22Rv1 (cell line): ENCODE results near the gene ITGA4.

ENCODE experiments used
- H3K27ac ChIP-seq: fragments of 450-650 bp; 2 replicates; pipeline ENCODE4 v1.5.1; 2017
- ZFX ChIP-seq: fragments of 450-650 bp; IDR thresholded peaks from 2 replicates; pipeline ENCODE4 v1.6.1; 2017; ENCODE audit warnings: antibody characterized with exemption, borderline replicate concordance
- TF ChIP-seq, protein P1 (sequence below): fragments of 450-650 bp; IDR thresholded peaks from 2 replicates; pipeline ENCODE4 v1.5.1; 2017; ENCODE audit warnings: mild to moderate bottlenecking

The ITGA4 gene

DNA sequence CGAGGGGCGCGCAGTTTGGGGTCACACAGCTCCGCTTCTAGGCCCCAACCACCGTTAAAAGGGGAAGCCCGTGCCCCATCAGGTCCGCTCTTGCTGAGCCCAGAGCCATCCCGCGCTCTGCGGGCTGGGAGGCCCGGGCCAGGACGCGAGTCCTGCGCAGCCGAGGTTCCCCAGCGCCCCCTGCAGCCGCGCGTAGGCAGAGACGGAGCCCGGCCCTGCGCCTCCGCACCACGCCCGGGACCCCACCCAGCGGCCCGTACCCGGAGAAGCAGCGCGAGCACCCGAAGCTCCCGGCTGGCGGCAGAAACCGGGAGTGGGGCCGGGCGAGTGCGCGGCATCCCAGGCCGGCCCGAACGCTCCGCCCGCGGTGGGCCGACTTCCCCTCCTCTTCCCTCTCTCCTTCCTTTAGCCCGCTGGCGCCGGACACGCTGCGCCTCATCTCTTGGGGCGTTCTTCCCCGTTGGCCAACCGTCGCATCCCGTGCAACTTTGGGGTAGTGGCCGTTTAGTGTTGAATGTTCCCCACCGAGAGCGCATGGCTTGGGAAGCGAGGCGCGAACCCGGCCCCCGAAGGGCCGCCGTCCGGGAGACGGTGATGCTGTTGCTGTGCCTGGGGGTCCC lies at the start of gene ITGA4:
ITGA4 (plus strand) TSS at position 266 of the 620 bp plus-strand sequence; CDS start at position 535, 269 bp downstream.
- no peak within 1 kb of the TSS for H3K27ac ChIP-seq
- no peak for TF ChIP-seq ZFX
- TF ChIP-seq, protein P1, sequence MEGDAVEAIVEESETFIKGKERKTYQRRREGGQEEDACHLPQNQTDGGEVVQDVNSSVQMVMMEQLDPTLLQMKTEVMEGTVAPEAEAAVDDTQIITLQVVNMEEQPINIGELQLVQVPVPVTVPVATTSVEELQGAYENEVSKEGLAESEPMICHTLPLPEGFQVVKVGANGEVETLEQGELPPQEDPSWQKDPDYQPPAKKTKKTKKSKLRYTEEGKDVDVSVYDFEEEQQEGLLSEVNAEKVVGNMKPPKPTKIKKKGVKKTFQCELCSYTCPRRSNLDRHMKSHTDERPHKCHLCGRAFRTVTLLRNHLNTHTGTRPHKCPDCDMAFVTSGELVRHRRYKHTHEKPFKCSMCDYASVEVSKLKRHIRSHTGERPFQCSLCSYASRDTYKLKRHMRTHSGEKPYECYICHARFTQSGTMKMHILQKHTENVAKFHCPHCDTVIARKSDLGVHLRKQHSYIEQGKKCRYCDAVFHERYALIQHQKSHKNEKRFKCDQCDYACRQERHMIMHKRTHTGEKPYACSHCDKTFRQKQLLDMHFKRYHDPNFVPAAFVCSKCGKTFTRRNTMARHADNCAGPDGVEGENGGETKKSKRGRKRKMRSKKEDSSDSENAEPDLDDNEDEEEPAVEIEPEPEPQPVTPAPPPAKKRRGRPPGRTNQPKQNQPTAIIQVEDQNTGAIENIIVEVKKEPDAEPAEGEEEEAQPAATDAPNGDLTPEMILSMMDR, result peak; percentile 90

DNA sequence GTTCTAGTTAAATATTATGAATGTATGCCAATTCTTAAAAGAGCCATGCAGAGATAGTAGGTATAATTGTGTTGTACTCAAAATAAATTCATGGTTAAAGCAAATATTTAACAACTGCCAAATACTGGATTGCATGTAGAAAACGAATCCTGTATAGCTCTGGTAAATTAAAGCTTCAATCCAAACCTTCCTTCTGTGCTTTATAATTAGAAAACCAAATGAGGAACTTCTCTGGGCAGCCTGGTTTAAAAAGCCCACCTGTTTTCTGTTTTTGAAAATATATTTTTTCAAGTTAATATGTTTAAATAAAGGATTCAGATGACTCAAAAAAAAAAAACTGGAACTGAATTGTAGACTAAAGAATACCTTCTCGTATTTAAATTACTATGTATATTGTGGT lies 48.3 kb upstream of the ITGA4 start:
- TF ChIP-seq, protein P1, result no peak
- TF ChIP-seq ZFX, result no peak

DNA sequence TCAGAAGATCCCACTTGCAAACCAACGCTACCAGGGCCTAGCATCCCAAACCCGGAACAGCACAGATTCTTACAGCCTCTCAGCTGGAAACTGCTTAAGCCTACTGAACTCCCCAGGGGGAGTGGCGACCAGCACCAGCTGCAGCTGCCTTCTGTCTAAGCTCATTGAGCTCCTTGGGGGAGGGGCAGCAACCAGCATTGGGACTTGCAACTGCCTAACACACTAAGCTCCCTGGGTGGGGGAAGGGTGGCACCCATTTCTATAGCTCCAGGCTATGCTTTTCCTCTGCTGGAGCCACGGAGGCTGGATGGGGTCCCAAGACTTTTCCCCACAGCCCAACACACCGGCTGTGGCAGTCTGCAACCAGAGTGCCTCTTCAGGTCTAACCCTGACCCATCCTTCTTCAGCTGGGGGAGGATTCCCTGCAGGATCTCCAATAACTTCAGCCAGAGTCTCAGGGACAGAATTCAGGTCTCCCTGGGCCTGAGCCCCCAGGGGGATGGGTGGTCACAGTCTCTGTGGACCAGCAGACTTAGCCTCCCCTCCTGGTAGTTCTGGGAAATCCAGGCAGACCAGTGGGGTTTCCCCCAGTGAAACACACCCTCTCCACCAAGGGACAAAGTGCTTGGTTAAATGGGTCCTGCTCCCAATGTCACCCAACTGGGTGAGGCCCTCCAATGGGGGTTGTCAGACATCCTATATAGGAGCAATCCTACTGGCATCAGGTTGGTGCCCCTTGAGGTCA lies 45.9 kb upstream of the ITGA4 start:
- H3K27ac ChIP-seq, result no peak overlapping the region
- no peak for TF ChIP-seq ZFX
- TF ChIP-seq, protein P1, result no peak

More for the DNA sequence above, 48.3 kb upstream of the ITGA4 start:
- H3K27ac ChIP-seq, result no peak overlapping the region

DNA sequence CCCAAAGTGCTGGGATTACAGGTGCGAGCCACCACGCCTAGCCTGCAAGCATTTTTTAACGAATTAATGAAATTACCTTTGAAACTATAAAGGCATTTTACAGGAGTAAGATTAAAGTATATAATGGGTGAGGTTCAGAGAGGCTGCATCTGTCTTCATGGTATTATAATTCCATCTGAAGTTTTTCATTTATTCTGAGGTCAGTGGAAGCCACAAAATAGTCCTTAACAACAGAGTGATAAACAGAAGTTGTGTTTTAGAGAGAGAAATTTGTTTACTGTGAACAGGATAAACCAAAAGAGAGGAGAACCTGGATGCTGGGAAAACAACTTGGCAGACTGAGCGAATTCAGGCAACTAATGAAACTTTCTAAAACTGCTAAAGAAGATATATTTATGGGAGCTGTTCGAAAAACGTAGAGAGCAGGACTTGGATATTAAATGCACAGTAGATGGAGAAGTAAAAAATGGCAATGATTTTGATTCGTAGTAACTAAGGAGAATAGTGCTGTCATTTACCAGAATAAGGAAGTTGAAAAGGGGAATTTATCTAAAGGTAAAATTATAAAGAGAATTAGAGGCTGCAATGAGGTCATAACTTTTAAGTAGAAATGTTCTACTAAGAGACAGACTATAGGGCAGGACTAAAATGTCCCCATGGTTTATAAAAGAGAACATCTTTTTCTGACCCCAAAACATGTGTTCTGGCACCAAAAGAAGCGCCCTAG lies 37.9 kb upstream of the ITGA4 start:
- no peak for TF ChIP-seq ZFX
- TF ChIP-seq, protein P1, result no peak
- H3K27ac ChIP-seq, result no peak overlapping the region

DNA sequence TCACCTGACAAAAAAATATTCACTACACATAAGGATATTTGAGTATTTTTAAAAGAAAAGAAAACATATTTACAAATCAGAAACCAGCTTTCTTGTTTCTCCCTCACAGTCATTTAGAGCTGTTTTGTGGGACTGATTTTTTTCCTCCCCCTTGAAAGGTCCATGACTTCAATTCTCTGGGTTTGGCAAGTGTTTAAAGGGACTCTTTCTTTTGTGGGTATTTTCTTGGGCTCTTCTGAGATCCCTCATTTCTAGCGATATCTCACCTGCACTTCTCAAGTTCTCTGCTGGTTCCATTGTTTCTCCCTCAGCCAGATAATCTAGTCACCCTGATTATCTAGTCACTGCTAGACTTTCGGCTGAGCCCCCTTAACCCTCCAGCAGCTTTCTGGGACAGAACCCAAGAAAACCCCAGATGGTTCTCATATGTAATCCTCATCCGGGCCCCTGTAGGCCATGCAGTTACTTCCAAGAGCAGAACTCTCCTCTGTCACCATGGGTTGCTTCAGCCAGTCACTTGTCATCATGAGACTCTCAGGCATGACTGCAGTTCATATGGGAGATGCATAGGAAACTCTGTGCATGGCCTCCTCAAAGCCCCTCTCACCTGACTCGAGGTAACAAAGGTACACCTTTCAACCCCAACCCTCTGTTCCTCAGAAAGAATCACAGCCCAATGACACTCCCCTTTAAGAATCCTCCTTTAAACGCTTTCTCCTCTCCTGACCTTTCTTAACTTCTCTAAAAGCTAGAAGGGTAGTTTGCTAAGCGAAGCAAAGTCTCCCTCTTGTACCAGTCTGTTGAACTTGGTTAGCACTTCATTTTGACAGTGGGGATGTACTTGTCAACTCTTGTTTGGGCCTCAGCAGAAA lies 36.7 kb upstream of the ITGA4 start:
- TF ChIP-seq, protein P1, result no peak
- TF ChIP-seq ZFX, result no peak
- no peak overlapping the region for H3K27ac ChIP-seq

DNA sequence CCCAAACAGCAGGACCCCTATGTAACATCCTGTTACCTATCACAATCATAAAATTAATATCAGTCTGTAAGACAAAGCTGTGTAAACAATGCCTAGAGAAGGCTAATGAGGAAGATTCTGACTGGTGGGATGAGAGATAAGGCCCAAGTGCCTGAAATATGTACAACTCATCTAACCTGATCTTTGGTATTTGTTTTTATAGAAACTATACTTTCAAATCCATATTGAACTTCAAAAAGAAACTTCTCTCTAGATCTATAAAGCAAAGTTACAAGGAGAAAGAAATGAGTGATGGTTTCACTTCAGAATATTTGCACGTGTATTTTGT lies 36.1 kb upstream of the ITGA4 start:
- TF ChIP-seq, protein P1, result no peak
- no peak for TF ChIP-seq ZFX
- no peak overlapping the region for H3K27ac ChIP-seq
